ENCODE data around the gene FOXJ2. TPM values are rescaled to one million over a fixed set of nuclear protein-coding genes. Genes with fewer than 3 reads are reported as not detected.

The FOXJ2 gene
- total and polyA plus RNA-seq, 10 of the 15 experiments (the other 5 are each of a cell fraction or from before 2014, with no cell fraction given): 1.4 to 9.3 (median 4.8) TPM

GRCh38 chr12:7995266-7995963, 37.1 kb upstream of the FOXJ2 start (continued):
- TF ChIP-seq SREBF2 (IDR thresholded peaks at IDR 0.05; ENCODE audit: low read length) (no peak), IKZF2 (IDR thresholded peaks at IDR 0.05) (peak; percentile 86 to 91; a peak in 3 of 4 replicates), NFIC (IDR thresholded peaks at IDR 0.05; ENCODE audit: low read depth, low read length) (no peak), ZSCAN29 (IDR thresholded peaks at IDR 0.05) (no peak), TCF12 (IDR thresholded peaks at IDR 0.05; ENCODE audit: low read depth, low read length) (no peak), RAD21 (IDR thresholded peaks at IDR 0.05; ENCODE audit: insufficient read depth, low read depth, low read length) (peak; percentile 83), CTCF (IDR thresholded peaks at IDR 0.05 in 2 of 3, conservative IDR thresholded peaks at IDR 0.05 in 1 of 3; ENCODE audit: control insufficient read depth in 2 of 3, extremely low read depth in 1 of 3, insufficient read depth in 1 of 3, low read depth in 3 of 3, low read length in 3 of 3) (peak; percentile 68 to 83 (median 69)), TBL1XR1 (IDR thresholded peaks at IDR 0.05; ENCODE audit: low read depth, low read length) (no peak), MLLT1 (IDR thresholded peaks at IDR 0.05) (peak; percentile 76), BCL3 (IDR thresholded peaks at IDR 0.05; ENCODE audit: borderline replicate concordance, insufficient read depth, low read depth, low read length, poor library complexity, severe bottlenecking) (no peak), ELK1 (IDR thresholded peaks at IDR 0.05; ENCODE audit: low read depth, low read length) (no peak), ZNF622 (IDR thresholded peaks at IDR 0.05) (no peak), SIX5 (IDR thresholded peaks at IDR 0.05; ENCODE audit: low read depth, low read length, severe bottlenecking) (no peak), HDAC2 (IDR thresholded peaks at IDR 0.05) (no peak), ATF2 (IDR thresholded peaks at IDR 0.05; ENCODE audit: low read length) (no peak), TAF1 (IDR thresholded peaks at IDR 0.05; ENCODE audit: borderline replicate concordance, low read depth, low read length) (no peak), USF1 (IDR thresholded peaks at IDR 0.05; ENCODE audit: borderline replicate concordance, extremely low read length, insufficient read depth, low read depth, low read length) (no peak), ETV6 (conservative IDR thresholded peaks at IDR 0.05 in 1 of 2, IDR thresholded peaks at IDR 0.05 in 1 of 2; ENCODE audit: borderline replicate concordance in 1 of 2, low read depth in 1 of 2) (no peak), IRF5 (IDR thresholded peaks at IDR 0.05; ENCODE audit: borderline replicate concordance) (no peak), CHD4 (IDR thresholded peaks at IDR 0.05) (no peak)
